ENCODE measurements around the gene LCE3A. TPM values are rescaled to one million over a fixed set of nuclear protein-coding genes. Genes with fewer than 3 reads are reported as not detected.
A peak's percentile ranks its signal among the peaks of the same experiment; 100 is the strongest.

Gene LCE3A
- total RNA-seq, 1 donor from 2014 or later: not detected

GRCh38 chr1:152656459-152656858, 33.6 kb upstream of the LCE3A start:
- Histone ChIP-seq H3K36me3 (ENCODE audit: control insufficient read depth, insufficient read depth, low read length) (no peaks in the 10 kb centered on the region), H3K27me3 (ENCODE audit: control insufficient read depth, insufficient read depth, low read length) (no peaks in the 10 kb centered on the region), H3K4me3 (ENCODE audit: low read depth, low read length) (no peak overlapping the region)
- no peak for DNase-seq (ENCODE audit: low read depth)
- TF ChIP-seq CTCF (IDR thresholded peaks at IDR 0.05; ENCODE audit: insufficient read depth, low read length, poor library complexity, severe bottlenecking): no peak

- DNase-seq (ENCODE audit: low read depth): peak; percentile 7
- Histone ChIP-seq H3K27me3 (ENCODE audit: control insufficient read depth, insufficient read depth, low read length) (no peaks in the 10 kb centered on the region), H3K36me3 (ENCODE audit: control insufficient read depth, insufficient read depth, low read length) (no peaks in the 10 kb centered on the region), H3K4me3 (ENCODE audit: low read depth, low read length) (no peak overlapping the region)
- TF ChIP-seq CTCF (IDR thresholded peaks at IDR 0.05; ENCODE audit: insufficient read depth, low read length, poor library complexity, severe bottlenecking): peak; percentile 80
Measured at GRCh38 chr1:152654110-152654509, 31.2 kb upstream of the LCE3A start.

- no peak for TF ChIP-seq CTCF (IDR thresholded peaks at IDR 0.05; ENCODE audit: insufficient read depth, low read length, poor library complexity, severe bottlenecking)
- DNase-seq (ENCODE audit: low read depth): no peak
- H3K27me3 ChIP-seq (ENCODE audit: control insufficient read depth, insufficient read depth, low read length): no peaks in the 10 kb centered on the region
- no peak overlapping the region for H3K4me3 ChIP-seq (ENCODE audit: low read depth, low read length)
- no peaks in the 10 kb centered on the region for H3K36me3 ChIP-seq (ENCODE audit: control insufficient read depth, insufficient read depth, low read length)
Measured at GRCh38 chr1:152646656-152647055, 23.8 kb upstream of the LCE3A start.

- H3K4me3 ChIP-seq (ENCODE audit: low read depth, low read length): no peak overlapping the region
- no peaks in the 10 kb centered on the region for H3K36me3 ChIP-seq (ENCODE audit: control insufficient read depth, insufficient read depth, low read length)
- DNase-seq (ENCODE audit: low read depth): no peak
- H3K27me3 ChIP-seq (ENCODE audit: control insufficient read depth, insufficient read depth, low read length): no peaks in the 10 kb centered on the region
- TF ChIP-seq CTCF (IDR thresholded peaks at IDR 0.05; ENCODE audit: insufficient read depth, low read length, poor library complexity, severe bottlenecking): no peak
Measured at GRCh38 chr1:152645146-152645545, 22.2 kb upstream of the LCE3A start.

- no peak for DNase-seq (ENCODE audit: low read depth)
- TF ChIP-seq CTCF (IDR thresholded peaks at IDR 0.05; ENCODE audit: insufficient read depth, low read length, poor library complexity, severe bottlenecking): no peak
- Histone ChIP-seq H3K36me3 (ENCODE audit: control insufficient read depth, insufficient read depth, low read length) (no peaks in the 10 kb centered on the region), H3K4me3 (ENCODE audit: low read depth, low read length) (no peak overlapping the region), H3K27me3 (ENCODE audit: control insufficient read depth, insufficient read depth, low read length) (no peaks in the 10 kb centered on the region)
Measured at GRCh38 chr1:152643945-152644344, 21.0 kb upstream of the LCE3A start.

- H3K36me3 ChIP-seq (ENCODE audit: control insufficient read depth, insufficient read depth, low read length): no peaks in the 10 kb centered on the region
- no peak for TF ChIP-seq CTCF (IDR thresholded peaks at IDR 0.05; ENCODE audit: insufficient read depth, low read length, poor library complexity, severe bottlenecking)
- no peak for DNase-seq (ENCODE audit: low read depth)
Measured at GRCh38 chr1:152640351-152640750, 17.4 kb upstream of the LCE3A start.

More at GRCh38 chr1:152640351-152640750, 17.4 kb upstream of the LCE3A start:
- Histone ChIP-seq H3K27me3 (ENCODE audit: control insufficient read depth, insufficient read depth, low read length) (no peaks in the 10 kb centered on the region), H3K4me3 (ENCODE audit: low read depth, low read length) (no peak overlapping the region)
